ENCODE data around the gene SIM1. TPM values are rescaled to one million over a fixed set of nuclear protein-coding genes. Genes with fewer than 3 reads are reported as not detected.
"Not testable (repeated sequence)": the region's sequence is repeated elsewhere in the genome, so short reads cannot be mapped to it uniquely, and the experiment has no call there.

SIM1 gene
- total RNA-seq, 2 experiments from 2014 or later = not detected

DNA sequence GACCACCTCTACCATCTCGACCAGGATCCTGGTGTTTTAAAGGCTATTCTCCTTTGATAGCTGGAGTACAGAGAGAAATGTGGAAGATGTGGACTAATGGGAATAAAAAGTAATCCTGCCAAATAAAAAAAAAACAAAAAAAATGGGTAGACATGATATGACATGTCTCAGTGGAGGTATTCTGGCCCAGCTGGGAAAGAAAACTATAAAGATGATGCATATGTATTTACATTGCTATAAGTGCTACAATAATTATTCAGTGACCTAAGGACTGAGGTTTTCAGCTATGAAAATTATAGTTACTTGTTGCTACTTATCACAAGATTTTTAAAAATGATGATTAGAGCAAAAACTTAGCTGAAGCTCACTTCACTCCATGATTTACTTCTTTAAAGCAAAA is 101.1 kb downstream of the SIM1 start:
- Mint-ChIP-seq H3K9me3 (ENCODE audit: low read depth) (no peaks in the 10 kb centered on the region), H3K36me3 (ENCODE audit: low read depth) (no peaks in the 10 kb centered on the region), H3K4me3 (no peak overlapping the region), H3K27me3 (no peaks in the 10 kb centered on the region), H3K27ac (no peak overlapping the region), H3K4me1 (no peaks in the 10 kb centered on the region)
- ChIA-PET CTCF (no interaction called here), POLR2A (no interaction called here)
- ATAC-seq (no peak), DNase-seq (no peak)
- intact Hi-C loops (cut with DNase I, micrococcal nuclease) = no loop called here

DNA sequence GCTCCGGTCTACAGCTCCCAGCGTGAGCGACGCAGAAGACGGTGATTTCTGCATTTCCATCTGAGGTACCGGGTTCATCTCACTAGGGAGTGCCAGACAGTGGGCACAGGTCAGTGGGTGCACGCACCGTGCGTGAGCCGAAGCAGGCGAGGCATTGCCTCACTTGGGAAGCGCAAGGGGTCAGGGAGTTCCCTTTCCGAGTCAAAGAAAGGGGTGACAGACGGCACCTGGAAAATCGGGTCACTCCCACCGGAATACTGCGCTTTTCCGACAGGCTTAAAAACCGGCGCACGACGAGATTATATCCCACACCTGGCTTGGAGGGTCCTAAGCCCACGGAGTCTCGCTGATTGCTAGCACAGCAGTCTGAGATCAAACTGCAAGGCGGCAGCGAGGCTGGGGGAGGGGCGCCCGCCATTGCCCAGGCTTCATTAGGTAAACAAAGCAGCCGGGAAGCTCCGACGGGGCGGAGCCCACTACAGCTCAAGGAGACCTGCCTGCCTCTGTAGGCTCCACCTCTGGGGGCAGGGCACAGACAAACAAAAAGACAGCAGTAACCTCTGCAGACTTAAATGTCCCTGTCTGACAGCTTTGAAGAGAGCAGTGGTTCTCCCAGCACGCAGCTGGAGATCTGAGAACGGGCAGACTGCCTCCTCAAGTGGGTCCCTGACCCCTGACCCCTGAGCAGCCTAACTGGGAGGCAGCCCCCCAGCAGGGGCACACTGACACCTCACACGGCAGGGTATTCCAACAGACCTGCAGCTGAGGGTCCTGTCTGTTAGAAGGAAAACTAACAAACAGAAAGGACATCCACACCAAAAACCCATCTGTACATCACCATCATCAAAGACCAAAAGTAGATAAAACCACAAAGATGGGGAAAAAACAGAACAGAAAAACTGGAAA is 109.7 kb downstream of the SIM1 start:
- H3K9me3 Mint-ChIP-seq (ENCODE audit: low read depth); CTCF ChIA-PET; H3K27me3 Mint-ChIP-seq; ATAC-seq; DNase-seq; H3K36me3 Mint-ChIP-seq (ENCODE audit: low read depth); POLR2A ChIA-PET; intact Hi-C loops (cut with DNase I, micrococcal nuclease); H3K4me1 Mint-ChIP-seq; H3K27ac Mint-ChIP-seq; H3K4me3 Mint-ChIP-seq: not testable (repeated sequence)

DNA sequence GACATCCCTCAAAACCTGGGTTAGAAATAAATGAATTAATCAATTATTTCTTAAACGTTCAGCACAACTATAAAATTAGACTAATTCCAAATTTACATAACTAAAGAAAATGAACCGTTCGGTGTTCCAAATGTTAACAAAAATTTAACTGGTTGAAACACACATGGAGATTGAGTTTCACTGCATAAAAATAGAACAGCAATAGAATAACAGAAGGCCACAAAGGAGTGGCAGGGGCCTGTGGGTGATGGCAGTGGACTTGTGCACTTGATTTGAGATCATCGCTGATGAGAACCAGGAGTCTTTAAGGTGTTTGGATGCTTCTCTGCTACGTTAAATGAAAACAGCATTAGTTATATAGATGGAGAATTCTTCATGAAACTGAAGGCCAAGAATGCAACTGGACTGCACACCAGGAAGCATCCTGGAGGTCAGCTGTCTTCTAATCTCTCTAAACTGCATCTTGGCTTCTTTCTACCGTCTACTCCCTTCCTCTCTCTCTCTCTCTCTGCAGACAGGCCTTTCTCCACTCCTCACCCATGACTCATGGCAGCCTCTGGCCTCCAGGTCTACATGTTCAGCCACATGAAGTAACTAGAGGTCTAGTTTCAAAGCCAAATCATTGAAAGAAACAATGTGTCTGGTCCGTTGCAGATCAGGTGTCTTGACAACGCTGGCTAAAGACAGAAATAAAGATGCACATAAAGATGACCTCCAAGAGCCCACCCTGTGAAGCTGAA is 111.3 kb downstream of the SIM1 start:
- POLR2A ChIA-PET = interaction anchor here (0.6 kb wide), 1 partner anchor 213 kb away, joined by 3 read pairs; no protein-coding TSS in a partner anchor
- Mint-ChIP-seq H3K36me3 (ENCODE audit: low read depth) (no peaks in the 10 kb centered on the region), H3K27me3 (no peaks in the 10 kb centered on the region), H3K27ac (no peak overlapping the region), H3K9me3 (ENCODE audit: low read depth) (no peaks in the 10 kb centered on the region), H3K4me3 (no peak overlapping the region), H3K4me1 (no peaks in the 10 kb centered on the region)
- intact Hi-C loops (cut with DNase I, micrococcal nuclease) = no loop called here
- no peak for ATAC-seq
- DNase-seq = no peak
- CTCF ChIA-PET = no interaction called here

DNA sequence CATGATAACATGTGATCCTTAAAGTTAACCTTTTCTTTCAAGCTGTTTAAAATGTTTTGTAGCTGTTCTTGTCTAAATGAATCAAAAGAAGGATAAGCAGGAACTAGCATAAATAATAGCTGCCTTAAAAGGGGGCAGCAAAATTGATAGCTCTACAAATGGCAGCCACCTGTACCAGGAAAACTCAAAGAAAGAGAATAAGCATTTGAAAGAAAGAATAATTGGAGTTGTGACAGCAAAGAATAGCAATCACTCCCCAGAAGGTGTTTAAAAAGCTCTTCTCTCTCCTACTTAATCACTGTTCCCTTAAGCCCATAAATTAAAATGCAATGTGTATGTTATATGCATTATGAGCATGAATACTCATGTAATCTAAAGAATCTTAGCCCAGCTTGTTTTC is 114.6 kb downstream of the SIM1 start:
- H3K27me3 Mint-ChIP-seq = no peaks in the 10 kb centered on the region
- H3K36me3 Mint-ChIP-seq (ENCODE audit: low read depth) = no peaks in the 10 kb centered on the region
- ChIA-PET POLR2A (no interaction called here), CTCF (no interaction called here)
- no peak overlapping the region for H3K27ac Mint-ChIP-seq
- no peak overlapping the region for H3K4me3 Mint-ChIP-seq
- intact Hi-C loops (cut with DNase I, micrococcal nuclease) = no loop called here
- no peaks in the 10 kb centered on the region for H3K4me1 Mint-ChIP-seq
- no peaks in the 10 kb centered on the region for H3K9me3 Mint-ChIP-seq (ENCODE audit: low read depth)
- ATAC-seq = no peak
- no peak for DNase-seq

- Mint-ChIP-seq H3K4me3 (no peak overlapping the region), H3K4me1 (no peaks in the 10 kb centered on the region), H3K27me3 (no peaks in the 10 kb centered on the region), H3K9me3 (ENCODE audit: low read depth) (no peaks in the 10 kb centered on the region), H3K36me3 (ENCODE audit: low read depth) (no peaks in the 10 kb centered on the region), H3K27ac (no peak overlapping the region)
- ATAC-seq (no peak), DNase-seq (no peak)
- intact Hi-C loops (cut with DNase I, micrococcal nuclease) = no loop called here
- ChIA-PET CTCF (no interaction called here), POLR2A (no interaction called here)
These were observed 115.4 kb downstream of the SIM1 start for GRCh38 chr6:100349366-100349765.

GRCh38 chr6:100347901-100348550 is 116.7 kb downstream of the SIM1 start:
- Mint-ChIP-seq H3K4me3 (no peak overlapping the region), H3K4me1 (no peaks in the 10 kb centered on the region), H3K27me3 (no peaks in the 10 kb centered on the region), H3K27ac (no peak overlapping the region), H3K9me3 (ENCODE audit: low read depth) (no peaks in the 10 kb centered on the region), H3K36me3 (ENCODE audit: low read depth) (no peaks in the 10 kb centered on the region)
- CTCF ChIA-PET = no interaction called here
- ATAC-seq (no peak), DNase-seq (no peak)
- POLR2A ChIA-PET = no interaction called here
- intact Hi-C loops (cut with DNase I, micrococcal nuclease) = no loop called here

DNA sequence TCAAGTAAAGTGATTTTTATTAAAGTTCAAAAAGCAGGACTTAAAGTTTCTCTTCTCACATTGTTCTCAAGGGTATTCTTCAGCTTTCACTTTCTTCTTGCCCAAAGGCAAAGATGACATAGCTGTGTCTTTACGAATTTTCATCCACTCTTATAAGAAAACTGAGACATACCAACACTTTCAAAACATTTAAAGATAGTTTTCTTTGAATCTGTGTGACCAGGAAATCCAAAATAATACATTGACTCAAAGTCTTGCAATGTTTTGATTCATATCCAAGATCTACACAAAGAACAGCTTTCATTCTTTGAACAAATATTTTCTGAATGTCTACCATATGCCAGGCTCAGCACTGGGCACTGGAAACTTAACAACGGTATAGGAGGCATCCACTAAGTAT is 117.9 kb downstream of the SIM1 start:
- no peaks in the 10 kb centered on the region for H3K36me3 Mint-ChIP-seq (ENCODE audit: low read depth)
- POLR2A ChIA-PET = no interaction called here
- H3K9me3 Mint-ChIP-seq (ENCODE audit: low read depth) = no peaks in the 10 kb centered on the region
- H3K4me3 Mint-ChIP-seq = no peak overlapping the region
- DNase-seq (no peak), ATAC-seq (no peak)
- no peaks in the 10 kb centered on the region for H3K27me3 Mint-ChIP-seq
- intact Hi-C loops (cut with DNase I, micrococcal nuclease) = no loop called here
- CTCF ChIA-PET = no interaction called here
- H3K4me1 Mint-ChIP-seq = no peaks in the 10 kb centered on the region
- H3K27ac Mint-ChIP-seq = no peak overlapping the region

DNA sequence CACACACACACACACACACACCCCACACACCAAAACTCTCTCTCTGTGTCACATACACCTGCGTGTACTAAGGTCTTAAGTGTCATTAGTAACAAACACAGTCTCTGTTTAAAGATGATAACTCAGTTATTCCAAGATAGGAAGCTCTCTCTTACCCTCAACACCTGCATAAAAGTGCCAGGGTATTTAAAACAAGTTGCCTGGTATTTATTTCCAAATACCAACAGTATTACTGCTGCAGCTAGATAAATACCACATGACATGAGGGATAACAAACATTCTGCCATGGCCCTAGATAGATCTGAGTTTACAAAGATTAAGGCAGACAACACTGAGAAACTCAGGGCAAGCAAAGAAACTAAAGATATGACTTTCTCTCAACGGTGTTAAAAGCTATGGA is 118.5 kb downstream of the SIM1 start:
- intact Hi-C loops (cut with DNase I, micrococcal nuclease) = no loop called here
- H3K4me3 Mint-ChIP-seq = no peak overlapping the region
- H3K27ac Mint-ChIP-seq = no peak overlapping the region
- H3K36me3 Mint-ChIP-seq (ENCODE audit: low read depth) = no peaks in the 10 kb centered on the region
- CTCF ChIA-PET = no interaction called here
- H3K27me3 Mint-ChIP-seq = no peaks in the 10 kb centered on the region
- no peaks in the 10 kb centered on the region for H3K4me1 Mint-ChIP-seq
- ATAC-seq = no peak
- H3K9me3 Mint-ChIP-seq (ENCODE audit: low read depth) = no peaks in the 10 kb centered on the region
- no peak for DNase-seq
- POLR2A ChIA-PET = no interaction called here

DNA sequence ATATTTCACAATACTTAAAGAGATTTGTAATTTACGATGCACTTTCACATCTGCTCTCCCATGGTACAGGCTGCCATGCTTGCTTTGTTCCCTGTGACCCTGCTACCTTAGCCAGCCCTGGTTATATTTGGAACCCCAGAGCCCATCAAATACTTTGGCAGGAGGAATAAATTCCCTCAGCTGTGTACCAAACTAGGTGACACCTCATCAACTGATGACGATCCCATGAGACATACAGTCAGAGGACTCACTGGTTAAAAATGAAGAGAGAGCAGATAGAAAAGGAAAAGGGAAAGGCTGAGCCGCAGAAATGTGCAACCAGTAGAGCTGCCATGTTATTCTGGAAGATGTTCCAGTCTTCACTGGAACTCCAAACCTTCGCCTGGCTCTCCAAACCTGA is 120.0 kb downstream of the SIM1 start:
- ATAC-seq = no peak
- H3K27me3 Mint-ChIP-seq = no peaks in the 10 kb centered on the region
- POLR2A ChIA-PET = no interaction called here
- H3K36me3 Mint-ChIP-seq (ENCODE audit: low read depth) = no peaks in the 10 kb centered on the region
- no peaks in the 10 kb centered on the region for H3K9me3 Mint-ChIP-seq (ENCODE audit: low read depth)
- no peaks in the 10 kb centered on the region for H3K4me1 Mint-ChIP-seq
- intact Hi-C loops (cut with DNase I, micrococcal nuclease) = no loop called here
- CTCF ChIA-PET = no interaction called here
- no peak overlapping the region for H3K4me3 Mint-ChIP-seq
- DNase-seq = no peak
- no peak overlapping the region for H3K27ac Mint-ChIP-seq

GRCh38 chr6:100344321-100344720 is 120.4 kb downstream of the SIM1 start:
- ATAC-seq (no peak), DNase-seq (no peak)
- no peak overlapping the region for H3K27ac Mint-ChIP-seq
- intact Hi-C loops (cut with DNase I, micrococcal nuclease) = no loop called here
- no peak overlapping the region for H3K4me3 Mint-ChIP-seq
- ChIA-PET POLR2A (no interaction called here), CTCF (no interaction called here)
- H3K36me3 Mint-ChIP-seq (ENCODE audit: low read depth) = no peaks in the 10 kb centered on the region
- no peaks in the 10 kb centered on the region for H3K27me3 Mint-ChIP-seq
- H3K4me1 Mint-ChIP-seq = no peaks in the 10 kb centered on the region
- no peaks in the 10 kb centered on the region for H3K9me3 Mint-ChIP-seq (ENCODE audit: low read depth)

DNA sequence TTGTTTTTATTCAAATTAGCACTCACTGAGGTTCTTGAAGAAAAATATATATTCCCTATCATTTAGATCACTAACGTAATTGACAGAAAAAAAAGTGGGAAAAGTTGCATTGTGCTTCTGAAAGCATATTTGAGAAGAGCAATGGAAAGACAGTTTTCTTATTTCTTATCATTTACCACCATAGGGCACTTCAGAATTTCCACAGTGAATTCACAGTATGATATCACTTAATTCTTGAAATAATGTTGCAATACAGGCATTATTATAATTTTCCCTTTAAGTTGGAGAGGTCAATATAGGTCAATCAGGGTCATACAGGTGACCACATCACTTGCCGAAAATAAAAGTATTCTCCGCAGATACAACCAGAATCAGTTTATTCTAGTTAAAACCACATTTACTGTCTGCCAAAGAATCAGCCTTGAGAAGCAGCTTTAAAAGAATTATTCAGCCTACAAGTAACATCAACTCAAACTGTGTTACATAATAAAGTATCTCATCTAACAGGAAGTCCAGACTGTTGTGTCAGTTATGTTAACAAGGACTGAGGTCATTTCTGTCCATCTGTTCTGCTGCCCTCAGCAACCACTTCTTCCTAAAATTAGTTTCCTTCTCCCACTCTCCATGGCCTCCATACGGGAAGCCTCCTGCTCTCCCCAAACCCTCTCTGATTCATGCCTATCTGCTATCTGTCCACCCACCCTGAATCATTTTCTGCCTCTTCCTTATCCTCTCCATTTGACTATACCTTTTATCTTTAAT is 121.2 kb downstream of the SIM1 start:
- CTCF ChIA-PET = no interaction called here

More for the DNA sequence above, 121.2 kb downstream of the SIM1 start:
- Mint-ChIP-seq H3K27me3 (no peaks in the 10 kb centered on the region), H3K4me3 (no peak overlapping the region), H3K27ac (no peak overlapping the region), H3K36me3 (ENCODE audit: low read depth) (no peaks in the 10 kb centered on the region), H3K4me1 (no peaks in the 10 kb centered on the region), H3K9me3 (ENCODE audit: low read depth) (no peaks in the 10 kb centered on the region)
- ATAC-seq (no peak), DNase-seq (no peak)
- intact Hi-C loops (cut with DNase I, micrococcal nuclease) = no loop called here
- POLR2A ChIA-PET = no interaction called here

Data from activated CD4-positive, alpha-beta T cell treated with anti-CD3 and anti-CD28 coated beads for 36 hours (primary cell).